Fibroblast of the conjunctiva (primary cell): ENCODE measurements around the gene MAST3.

ENCODE experiments used
- DNase-seq: peaks from one replicate; pipeline ENCODE4 v3.0.0-alpha.2; 2010; ENCODE audit warnings: low read depth

The MAST3 gene

DNA sequence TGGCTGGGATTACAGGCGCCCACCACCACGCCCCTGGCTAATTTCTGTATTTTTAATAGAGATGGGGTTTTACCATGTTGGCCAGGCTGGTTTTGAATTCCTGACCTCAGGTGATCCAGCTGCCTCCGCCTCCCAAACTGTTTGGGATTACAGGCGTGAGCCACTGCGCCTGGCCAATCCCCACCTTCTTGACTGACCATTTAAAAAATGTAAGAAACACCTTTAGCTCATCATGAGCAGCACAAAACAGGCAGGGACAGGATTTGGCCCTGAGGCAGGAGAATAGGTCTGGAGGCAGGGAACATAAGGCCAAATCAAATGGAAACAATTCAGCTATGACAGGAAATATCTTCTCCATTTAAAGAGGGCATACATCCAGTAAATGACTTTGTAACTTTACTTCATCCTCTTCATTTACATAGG, 94.1 kb downstream of the MAST3 start:
- DNase-seq: no peak

DNA sequence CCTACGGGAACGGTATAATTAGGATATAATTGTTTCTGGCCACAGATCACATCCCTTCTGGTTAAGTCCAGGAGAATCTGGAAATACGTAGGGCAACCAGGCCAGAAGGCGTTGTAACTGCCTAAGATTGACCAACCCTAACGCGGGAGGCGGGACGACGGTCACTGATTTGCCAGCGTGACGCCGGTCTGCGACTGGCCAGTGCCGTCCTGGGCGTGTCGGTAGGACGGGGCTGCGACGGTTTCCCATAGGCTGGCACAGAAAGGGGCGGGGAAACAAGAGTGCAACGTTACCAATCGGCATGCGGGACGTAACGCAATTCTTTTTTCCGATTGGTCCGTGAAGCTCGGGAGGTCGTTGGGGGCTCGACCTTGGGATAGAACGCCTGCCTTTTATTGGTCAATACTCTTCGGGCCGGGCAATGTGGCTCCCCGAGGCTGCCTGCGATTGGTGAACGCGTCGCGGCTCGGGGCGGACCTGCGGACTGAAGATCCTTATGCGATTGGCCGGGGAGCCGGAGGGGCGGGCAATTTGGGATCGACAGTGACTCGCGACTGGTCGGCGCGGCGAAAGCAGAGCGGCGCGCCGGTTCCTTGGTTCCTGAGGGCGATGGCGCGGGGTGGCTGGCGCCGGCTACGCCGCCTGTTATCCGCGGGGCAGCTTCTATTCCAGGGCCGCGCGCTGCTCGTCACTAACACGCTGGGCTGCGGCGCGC, 95.3 kb downstream of the MAST3 start, which contains the start of gene MPV17L2:
MPV17L2 (plus strand) TSS at position 546 of the 715 bp plus-strand sequence; CDS start at position 610, 64 bp downstream.
- DNase-seq: peak; percentile 100

GRCh38 chr19:18193388-18194180, 96.0 kb downstream of the MAST3 start:
- no peak for DNase-seq

- DNase-seq: no peak
Measured at GRCh38 chr19:18194181-18194530, 96.6 kb downstream of the MAST3 start.

- DNase-seq: no peak
Measured at GRCh38 chr19:18194554-18195238, 97.1 kb downstream of the MAST3 start.

DNA sequence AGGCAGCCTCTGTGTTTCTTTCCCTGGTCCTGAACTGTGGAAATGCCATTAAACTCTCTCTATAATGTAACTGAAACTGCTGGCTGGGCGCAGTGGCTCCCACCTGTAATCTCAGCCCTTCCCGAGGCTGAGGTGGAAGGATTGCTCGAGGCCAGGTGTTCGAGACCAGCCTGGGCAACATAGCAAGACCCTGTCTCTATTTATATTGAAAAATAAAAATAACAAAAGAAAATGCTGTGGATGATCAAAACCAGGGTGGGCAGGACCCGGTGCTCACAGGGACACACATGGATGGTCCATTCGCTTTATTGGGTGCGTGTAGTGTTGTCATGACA, 98.9 kb downstream of the MAST3 start:
- DNase-seq: no peak

DNA sequence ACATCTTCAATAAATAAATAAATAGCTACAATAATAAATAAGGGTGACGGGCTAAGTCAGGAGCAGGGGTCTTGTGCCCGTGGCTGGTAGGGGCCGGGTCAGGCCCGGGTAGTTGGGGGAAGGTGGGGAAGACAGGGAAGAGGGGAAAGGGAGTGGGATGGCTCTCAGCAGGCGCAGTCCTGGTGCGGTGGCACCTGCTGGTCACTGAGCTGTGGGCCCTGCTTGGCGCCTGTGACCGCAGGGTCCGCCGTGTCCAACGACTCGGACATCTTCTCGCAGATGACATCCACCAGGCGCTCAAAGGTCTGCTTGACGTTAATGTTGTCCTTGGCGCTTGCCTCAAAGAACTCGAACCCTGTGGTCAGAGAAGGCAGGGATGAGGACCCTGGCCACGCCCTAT, 99.7 kb downstream of the MAST3 start:
- no peak for DNase-seq

GRCh38 chr19:18197941-18198340, 100.4 kb downstream of the MAST3 start:
- no peak for DNase-seq

GRCh38 chr19:18198374-18198773, 100.8 kb downstream of the MAST3 start:
- DNase-seq: no peak
